Islet precursor cell (in vitro differentiated cells): ENCODE results near the gene TMEM191B.
"Not testable (repeated sequence)": the region's sequence is repeated elsewhere in the genome, so short reads cannot be mapped to it uniquely, and the experiment has no call there.

ENCODE experiments used
- DNase-seq: peaks from one replicate; pipeline ENCODE4 v3.0.0-alpha.2; 2018

The TMEM191B gene

DNA sequence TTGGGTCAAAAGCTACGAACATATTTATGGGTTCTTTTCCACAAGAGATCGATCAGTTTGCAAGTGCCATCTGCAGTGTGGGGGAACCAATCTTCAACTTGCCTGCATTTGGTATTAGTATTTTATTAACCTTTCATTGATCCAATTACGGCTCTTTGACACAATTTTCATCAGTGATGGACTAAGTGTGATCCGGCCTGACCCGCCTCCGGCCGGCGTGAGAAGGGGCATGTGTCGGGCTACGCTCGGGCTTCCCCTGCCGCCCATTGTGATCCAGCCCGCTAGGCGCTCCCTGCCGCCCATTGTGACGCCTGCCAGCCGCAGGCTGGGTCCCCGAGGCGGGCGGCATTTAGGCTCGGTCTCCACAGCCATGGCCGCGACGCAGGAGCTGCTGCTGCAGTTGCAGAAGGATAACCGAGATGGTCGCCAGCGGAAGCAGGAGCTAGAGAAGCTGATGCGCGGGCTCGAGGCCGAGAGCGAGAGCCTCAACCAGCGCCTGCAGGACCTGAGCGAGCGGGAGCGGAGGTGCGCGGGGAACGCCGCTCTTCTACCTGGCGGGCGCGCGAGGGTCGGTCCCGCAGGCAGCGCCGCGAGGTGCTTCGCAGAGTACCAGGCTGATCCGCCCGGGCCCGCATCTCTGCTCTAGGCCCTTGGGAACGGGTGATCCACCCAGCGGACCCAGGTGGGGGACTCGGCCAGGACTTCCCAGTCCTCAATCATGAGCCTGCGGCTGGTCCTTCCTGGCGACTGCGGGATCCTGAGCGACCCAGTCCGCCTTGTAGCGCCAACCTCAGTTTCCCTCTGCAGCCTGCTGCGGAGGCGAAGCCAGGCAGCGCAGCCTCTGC, at the start of gene TMEM191B:
TSS of gene TMEM191B (plus strand) at position 51 of the 845 bp plus-strand sequence. CDS start at position 230, 179 bp downstream.
- DNase-seq, result not testable (repeated sequence)

DNA sequence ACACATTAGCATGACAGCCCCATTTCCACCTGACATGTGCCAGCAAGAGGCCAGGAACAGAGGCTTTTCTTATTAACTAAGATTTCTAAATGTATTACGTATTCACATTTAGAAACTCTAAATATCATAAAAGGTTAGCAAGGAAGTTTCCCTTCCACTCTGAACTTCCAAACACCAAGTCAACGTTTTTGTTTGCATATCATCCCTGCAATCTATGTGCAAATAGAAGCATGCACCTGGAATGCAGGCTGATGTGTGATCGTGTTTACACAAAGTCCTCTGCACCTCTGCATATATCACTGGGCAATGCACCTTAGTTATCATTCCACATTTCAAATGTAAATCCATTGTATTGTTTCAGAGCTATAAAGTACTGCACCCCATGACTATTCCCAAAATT, 31.4 kb upstream of the TMEM191B start:
- not testable (repeated sequence) for DNase-seq

DNA sequence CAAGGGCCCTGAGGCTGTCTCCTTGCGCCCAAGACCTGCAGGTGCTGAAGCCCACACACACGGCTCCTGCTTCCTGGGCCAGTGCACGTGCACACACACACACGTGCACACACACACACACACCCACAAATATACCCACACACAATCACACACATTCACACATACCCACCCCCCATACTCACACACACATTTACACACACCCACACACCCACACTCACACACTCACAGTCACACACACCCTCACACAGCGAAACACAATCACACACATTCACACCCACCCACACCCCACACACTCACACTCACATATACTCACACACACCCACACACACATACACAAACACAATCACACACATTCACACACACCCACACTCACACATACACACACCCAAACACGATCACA, 16.3 kb upstream of the TMEM191B start:
- not testable (repeated sequence) for DNase-seq

- not testable (repeated sequence) for DNase-seq
These were observed 15.2 kb upstream of the TMEM191B start for GRCh38 chr22:18512378-18512777.

DNA sequence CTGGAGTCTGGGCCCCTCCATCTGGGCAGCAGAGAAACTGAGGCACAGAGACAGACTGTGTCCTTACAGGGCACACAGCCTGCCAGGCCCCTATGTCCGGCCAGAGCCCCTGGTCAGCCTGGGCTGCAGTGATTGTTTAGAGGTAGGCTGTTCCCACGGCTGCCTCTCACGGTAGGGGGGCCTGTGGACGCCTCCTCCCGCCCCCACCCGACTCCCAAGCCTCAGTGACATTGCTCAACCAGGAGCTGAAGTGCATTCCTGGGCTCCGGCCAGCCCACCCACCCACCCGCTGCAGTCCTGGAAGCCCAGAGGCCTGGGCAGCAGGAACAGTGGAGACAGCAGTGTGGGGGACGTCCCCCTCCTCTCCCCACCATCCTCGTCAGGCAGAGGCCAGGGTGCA, 14.1 kb upstream of the TMEM191B start:
- DNase-seq, result not testable (repeated sequence)

GRCh38 chr22:18518061-18518460, 9.5 kb upstream of the TMEM191B start, which contains the start of gene GGTLC3:
Gene GGTLC3 (minus strand): TSS chr22:18518161. CDS start chr22:18517897, 264 bp downstream.
- DNase-seq, result not testable (repeated sequence)

- not testable (repeated sequence) for DNase-seq
These were observed 4.8 kb upstream of the TMEM191B start for GRCh38 chr22:18522762-18523161.

- DNase-seq, result not testable (repeated sequence)
These were observed 4.3 kb upstream of the TMEM191B start for GRCh38 chr22:18523328-18523727.

DNA sequence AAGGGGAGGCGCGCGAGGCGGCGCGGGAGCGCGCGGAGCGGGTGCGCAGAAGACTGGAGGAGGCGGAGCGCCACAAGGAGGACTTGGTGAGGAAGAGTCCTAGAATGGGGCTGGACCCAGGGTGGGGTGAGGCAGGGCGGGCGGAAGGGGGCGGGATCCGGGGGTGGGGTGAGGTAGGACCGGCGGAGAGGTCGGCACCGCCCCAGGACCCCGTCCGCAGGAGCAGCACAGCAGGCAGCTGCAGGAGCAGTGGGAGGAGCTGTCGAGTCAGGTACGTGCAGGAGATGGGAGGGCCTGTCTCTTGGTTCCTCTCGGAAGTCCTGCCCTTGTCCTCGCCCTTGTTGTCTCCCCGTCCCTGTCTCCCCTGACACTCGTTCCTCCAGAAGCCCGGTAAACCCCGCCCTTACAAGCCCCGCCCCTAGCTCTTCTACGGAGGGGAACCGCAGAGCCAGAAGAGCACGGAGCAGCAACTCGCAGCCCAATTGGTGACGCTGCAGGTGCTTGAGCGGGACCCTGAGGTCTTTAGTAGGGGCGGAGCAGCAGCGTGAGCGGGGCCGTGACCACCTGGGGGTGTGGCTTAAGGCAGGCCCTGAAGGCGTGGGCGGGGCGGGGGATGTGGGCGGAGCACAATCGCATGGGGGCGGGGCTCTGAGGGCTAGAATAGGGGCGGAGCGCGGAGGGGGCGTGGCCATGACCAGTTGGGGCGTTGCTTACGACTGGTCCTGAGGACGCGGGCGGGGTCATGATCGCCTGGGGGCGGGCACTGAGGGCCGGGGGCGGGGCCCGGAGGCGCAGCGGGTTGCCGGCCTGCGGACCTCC, 1.2 kb downstream of the TMEM191B start:
- DNase-seq, result peak; percentile 83

DNA sequence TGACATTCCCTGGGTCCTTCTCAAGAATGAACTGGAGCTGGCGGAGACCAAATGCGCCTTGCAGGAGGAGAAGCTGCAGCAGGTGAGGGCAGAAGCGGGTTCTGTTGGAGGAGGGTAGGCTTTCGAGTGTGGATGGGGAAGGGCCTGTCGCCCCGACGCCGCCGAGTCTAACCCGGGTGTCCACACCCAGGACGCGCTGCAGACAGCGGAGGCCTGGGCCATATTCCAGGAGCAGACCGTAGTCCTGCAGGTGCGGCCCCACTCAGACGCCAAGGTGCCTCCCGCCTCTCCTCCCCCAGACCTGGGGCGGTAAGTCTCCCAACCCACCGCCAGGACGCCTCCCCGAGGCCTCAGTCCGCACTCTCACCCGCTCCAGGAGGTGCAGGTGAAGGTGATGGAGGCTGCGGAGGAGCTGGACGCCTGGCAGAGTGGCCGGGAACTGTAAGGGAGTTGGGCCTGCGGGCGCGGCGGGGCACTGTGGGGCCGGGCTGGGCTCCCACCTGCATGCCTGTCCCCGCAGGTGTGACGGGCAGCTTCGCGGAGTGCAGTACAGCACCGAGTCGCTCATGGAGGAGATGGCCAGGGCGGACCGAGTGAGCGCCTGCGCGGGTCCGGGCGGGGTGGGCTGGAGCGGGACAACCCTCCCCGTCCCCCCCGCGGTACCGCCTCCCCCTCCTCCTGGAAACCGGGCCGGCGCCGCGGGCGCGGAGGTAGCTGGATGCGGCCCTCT, 2.0 kb downstream of the TMEM191B start:
- not testable (repeated sequence) for DNase-seq

- DNase-seq, result not testable (repeated sequence)
These were observed 6.0 kb downstream of the TMEM191B start for GRCh38 chr22:18533633-18534032.

DNA sequence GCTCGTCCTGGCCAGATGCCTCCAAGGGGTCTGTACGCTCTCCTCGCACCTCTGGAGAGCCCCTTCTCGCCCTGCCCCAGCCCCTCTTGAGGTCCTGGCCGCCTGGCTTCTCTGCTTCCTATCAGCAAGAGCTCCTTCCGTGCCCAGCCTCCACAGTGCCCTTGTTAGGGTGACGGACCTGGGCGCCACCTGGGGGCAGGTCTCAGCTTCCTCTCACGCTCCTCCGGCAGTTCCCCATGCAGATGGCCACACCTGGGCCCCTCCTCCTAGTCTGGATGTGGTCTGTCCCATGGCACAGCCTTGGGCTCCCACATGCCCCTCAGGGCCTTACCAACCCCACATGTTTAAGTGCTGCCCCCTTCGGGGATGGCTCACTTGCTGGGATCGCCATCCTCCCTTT, 6.7 kb downstream of the TMEM191B start:
- not testable (repeated sequence) for DNase-seq

GRCh38 chr22:18539994-18540393, 12.4 kb downstream of the TMEM191B start:
- not testable (repeated sequence) for DNase-seq

DNA sequence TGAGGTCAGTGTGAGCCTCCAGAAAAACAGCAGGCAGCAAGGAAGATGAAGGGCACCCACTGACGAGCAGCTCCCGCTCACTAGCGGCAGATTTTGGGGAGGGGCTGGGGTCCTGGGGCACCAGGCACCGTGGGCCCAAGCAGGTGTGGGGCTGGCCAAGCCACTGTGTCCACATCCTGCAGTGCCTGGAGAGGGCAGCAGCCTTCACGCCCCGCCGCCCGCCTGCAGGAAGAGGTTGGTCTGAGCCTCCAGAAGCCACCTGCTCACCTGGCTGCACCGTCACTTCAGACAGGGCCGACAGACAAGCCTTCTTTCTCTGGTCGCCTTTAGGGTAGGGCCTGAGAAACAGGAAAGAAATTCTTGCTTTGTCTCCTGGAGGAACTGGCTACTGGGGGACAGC, 15.8 kb downstream of the TMEM191B start:
- not testable (repeated sequence) for DNase-seq

- DNase-seq, result not testable (repeated sequence)
These were observed 17.0 kb downstream of the TMEM191B start for GRCh38 chr22:18544615-18545014.

GRCh38 chr22:18549458-18550179, 22.0 kb downstream of the TMEM191B start:
- DNase-seq, result not testable (repeated sequence)

DNA sequence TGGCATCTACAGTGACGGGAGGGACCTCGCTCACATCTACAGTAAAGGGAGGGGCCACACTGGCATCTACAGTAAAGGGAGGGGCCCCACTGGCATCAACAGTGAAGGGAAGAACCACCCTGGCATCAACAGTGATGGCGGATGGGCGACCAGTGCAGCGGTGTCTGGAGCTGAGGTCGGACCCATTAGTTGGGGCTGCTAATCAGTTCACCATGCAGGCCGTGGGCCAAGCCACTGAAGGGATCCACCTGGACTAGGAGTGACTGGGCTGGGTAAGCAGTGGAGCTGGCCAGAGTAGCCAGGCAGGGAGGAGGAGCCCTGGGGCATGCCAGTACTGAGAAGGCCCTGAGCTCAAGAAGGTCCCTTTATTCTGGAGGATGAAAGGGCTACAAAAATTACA, 23.4 kb downstream of the TMEM191B start:
- DNase-seq, result not testable (repeated sequence)

DNA sequence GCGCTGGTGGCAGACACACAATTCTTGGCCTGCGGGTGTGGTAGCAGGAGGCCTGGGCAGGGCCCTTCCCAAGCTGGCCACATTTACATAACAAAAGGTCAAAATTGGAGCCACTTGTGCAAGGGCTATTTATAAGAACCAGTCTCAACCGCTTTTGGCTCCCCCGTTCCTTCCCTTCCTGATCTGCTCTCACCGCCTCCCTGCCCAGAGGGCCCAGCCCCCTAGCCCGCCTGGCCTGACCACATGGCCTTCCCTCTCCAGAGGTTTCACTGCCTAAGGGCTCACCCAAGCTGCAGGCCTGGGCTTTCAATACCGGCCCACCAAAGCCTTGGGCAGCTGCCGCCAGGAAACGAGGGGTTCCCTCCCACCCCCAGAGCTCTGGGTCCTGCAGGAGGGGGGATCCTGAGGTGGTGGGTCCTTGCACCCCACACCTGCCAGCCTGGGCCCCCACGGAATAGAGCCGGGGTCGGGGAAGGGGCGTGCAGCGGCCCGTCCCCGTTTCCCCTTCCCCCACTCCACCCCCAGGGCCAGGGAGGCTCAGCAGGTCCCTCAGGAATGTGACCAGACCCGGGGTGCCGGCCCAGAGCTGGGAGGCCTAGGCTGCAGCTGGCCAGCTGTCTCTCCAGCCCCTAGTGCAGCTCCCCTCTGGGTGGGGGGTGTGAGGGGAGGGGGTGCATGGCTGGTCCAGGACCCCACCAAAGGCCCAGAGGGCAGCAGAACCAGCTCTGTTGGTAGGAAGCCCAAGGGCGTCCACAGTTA, 25.4 kb downstream of the TMEM191B start:
- not testable (repeated sequence) for DNase-seq

- DNase-seq, result not testable (repeated sequence)
These were observed 27.0 kb downstream of the TMEM191B start for GRCh38 chr22:18554280-18555256.

DNA sequence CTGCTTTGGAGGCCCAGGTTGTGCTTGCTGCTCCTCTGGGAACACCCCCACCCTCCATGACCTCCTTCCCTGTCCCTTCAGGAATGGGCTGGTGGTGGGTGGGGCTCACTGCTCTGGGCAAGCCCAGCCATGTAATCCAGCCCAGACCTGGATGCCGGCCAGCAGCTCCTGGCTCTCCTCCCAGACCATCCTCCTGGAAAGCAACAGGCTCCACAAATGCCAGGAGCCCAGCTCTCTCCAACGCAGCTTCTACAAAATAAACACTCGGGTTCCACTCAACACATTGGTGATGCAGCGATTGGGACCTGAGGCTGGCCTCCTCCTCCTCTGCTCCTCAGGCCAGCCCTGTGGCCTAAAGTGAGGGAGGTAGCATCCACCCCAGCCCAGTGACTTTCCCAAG, 30.9 kb downstream of the TMEM191B start:
- DNase-seq, result not testable (repeated sequence)
